HEK293 (cell line): ENCODE measurements around the gene DPP6.

Source experiments
- HOXA7 ChIP-seq: sonication (generic); formaldehyde crosslinking; IDR thresholded peaks from 2 replicates; pipeline ENCODE4 v1.8.1; 2022; ENCODE audit warnings: missing genetic modification reagents, borderline replicate concordance
- ZFP3 ChIP-seq: fragments of 450-650 bp; formaldehyde crosslinking; IDR thresholded peaks from 2 replicates; pipeline ENCODE4 v1.5.1; 2016; ENCODE audit warnings: low read depth, missing biosample characterization, missing genetic modification characterization
- ZNF10 ChIP-seq: fragments of 450-650 bp; formaldehyde crosslinking; IDR thresholded peaks from 2 replicates; pipeline ENCODE4 v1.5.1; 2017; ENCODE audit warnings: missing biosample characterization, missing genetic modification characterization
- ZNF138 ChIP-seq: fragments of 450-650 bp; formaldehyde crosslinking; IDR thresholded peaks from 2 replicates; pipeline ENCODE4 v1.5.1; 2016; ENCODE audit warnings: missing biosample characterization, missing genetic modification characterization, borderline replicate concordance
- ZNF184 ChIP-seq: fragments of 450-650 bp; IDR thresholded peaks from 2 replicates; pipeline ENCODE4 v1.5.1; 2018; ENCODE audit warnings: missing biosample characterization, mild to moderate bottlenecking, missing genetic modification characterization
- ZNF274 ChIP-seq, 2 experiments: fragments of 200-500 bp in 1 of 2; fragments of 450-650 bp in 1 of 2; sonication (Bioruptor generic) in 1 of 2; formaldehyde crosslinking in 1 of 2; IDR thresholded peaks; 2 replicates each; pipeline versions ENCODE4 v1.5.1 to v1.6.1; 2014 to 2016; ENCODE audit warnings: borderline replicate concordance in 1 of 2, inconsistent platforms in 1 of 2, low read length in 1 of 2, missing biosample characterization in 1 of 2, missing genetic modification characterization in 1 of 2
- ZNF501 ChIP-seq: fragments of 450-650 bp; formaldehyde crosslinking; IDR thresholded peaks from 2 replicates; pipeline ENCODE4 v1.5.1; 2016; ENCODE audit warnings: missing biosample characterization, missing genetic modification characterization
- TF ChIP-seq, protein P1 (sequence below): fragments of 450-650 bp; formaldehyde crosslinking; IDR thresholded peaks from 2 replicates; pipeline ENCODE4 v1.5.1; 2016; ENCODE audit warnings: missing biosample characterization, missing genetic modification characterization
- TF ChIP-seq, protein P2 (sequence below): fragments of 450-650 bp; formaldehyde crosslinking; IDR thresholded peaks from 2 replicates; pipeline ENCODE4 v1.5.1; 2016; ENCODE audit warnings: missing biosample characterization, missing genetic modification characterization
- TF ChIP-seq, protein P3 (sequence below): fragments of 450-650 bp; formaldehyde crosslinking; IDR thresholded peaks from 2 replicates; pipeline ENCODE4 v1.5.1; 2016; ENCODE audit warnings: missing biosample characterization, missing genetic modification characterization, low read depth
- TF ChIP-seq, protein P4 (sequence below): fragments of 450-650 bp; formaldehyde crosslinking; IDR thresholded peaks from 2 replicates; pipeline ENCODE4 v1.5.1; 2017; ENCODE audit warnings: missing biosample characterization, missing genetic modification characterization

DNA sequence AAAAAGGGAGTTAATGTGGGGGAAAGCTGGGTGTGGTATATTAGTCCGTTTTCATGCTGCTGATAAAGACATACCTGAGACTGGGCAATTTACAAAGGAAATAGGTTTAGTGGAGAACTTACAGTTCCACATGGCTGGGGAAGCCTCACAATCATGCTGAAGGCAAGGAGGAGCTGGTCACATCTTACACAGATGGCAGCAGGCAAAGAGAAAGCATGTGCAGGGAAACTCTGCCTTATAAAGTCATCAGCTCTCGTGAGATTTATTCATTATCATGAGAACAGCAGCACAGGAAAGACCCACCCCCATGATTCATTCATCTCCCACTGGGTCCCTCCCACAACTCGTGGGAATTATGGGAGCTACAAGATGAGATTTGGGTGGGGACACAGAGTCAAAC is 836.5 kb downstream of the DPP6 start:
- TF ChIP-seq HOXA7 (no peak), ZNF10 (no peak), ZNF274 (IDR thresholded peaks at IDR 0.05; ENCODE audit: low read length) (no peak), ZNF274 (tag by site-specific recombination; IDR thresholded peaks at IDR 0.05; ENCODE audit: borderline replicate concordance) (no peak), ZNF501 (tag by site-specific recombination) (no peak), ZNF138 (tag by site-specific recombination) (no peak), ZNF184 (tag by site-specific recombination) (no peak), ZFP3 (tag by site-specific recombination) (no peak)
- TF ChIP-seq, protein P1, sequence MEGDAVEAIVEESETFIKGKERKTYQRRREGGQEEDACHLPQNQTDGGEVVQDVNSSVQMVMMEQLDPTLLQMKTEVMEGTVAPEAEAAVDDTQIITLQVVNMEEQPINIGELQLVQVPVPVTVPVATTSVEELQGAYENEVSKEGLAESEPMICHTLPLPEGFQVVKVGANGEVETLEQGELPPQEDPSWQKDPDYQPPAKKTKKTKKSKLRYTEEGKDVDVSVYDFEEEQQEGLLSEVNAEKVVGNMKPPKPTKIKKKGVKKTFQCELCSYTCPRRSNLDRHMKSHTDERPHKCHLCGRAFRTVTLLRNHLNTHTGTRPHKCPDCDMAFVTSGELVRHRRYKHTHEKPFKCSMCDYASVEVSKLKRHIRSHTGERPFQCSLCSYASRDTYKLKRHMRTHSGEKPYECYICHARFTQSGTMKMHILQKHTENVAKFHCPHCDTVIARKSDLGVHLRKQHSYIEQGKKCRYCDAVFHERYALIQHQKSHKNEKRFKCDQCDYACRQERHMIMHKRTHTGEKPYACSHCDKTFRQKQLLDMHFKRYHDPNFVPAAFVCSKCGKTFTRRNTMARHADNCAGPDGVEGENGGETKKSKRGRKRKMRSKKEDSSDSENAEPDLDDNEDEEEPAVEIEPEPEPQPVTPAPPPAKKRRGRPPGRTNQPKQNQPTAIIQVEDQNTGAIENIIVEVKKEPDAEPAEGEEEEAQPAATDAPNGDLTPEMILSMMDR (tag by site-specific recombination), result no peak
- TF ChIP-seq, protein P2, sequence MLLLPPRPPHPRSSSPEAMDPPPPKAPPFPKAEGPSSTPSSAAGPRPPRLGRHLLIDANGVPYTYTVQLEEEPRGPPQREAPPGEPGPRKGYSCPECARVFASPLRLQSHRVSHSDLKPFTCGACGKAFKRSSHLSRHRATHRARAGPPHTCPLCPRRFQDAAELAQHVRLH, result no peak
- TF ChIP-seq, protein P3, sequence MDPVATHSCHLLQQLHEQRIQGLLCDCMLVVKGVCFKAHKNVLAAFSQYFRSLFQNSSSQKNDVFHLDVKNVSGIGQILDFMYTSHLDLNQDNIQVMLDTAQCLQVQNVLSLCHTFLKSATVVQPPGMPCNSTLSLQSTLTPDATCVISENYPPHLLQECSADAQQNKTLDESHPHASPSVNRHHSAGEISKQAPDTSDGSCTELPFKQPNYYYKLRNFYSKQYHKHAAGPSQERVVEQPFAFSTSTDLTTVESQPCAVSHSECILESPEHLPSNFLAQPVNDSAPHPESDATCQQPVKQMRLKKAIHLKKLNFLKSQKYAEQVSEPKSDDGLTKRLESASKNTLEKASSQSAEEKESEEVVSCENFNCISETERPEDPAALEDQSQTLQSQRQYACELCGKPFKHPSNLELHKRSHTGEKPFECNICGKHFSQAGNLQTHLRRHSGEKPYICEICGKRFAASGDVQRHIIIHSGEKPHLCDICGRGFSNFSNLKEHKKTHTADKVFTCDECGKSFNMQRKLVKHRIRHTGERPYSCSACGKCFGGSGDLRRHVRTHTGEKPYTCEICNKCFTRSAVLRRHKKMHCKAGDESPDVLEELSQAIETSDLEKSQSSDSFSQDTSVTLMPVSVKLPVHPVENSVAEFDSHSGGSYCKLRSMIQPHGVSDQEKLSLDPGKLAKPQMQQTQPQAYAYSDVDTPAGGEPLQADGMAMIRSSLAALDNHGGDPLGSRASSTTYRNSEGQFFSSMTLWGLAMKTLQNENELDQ (tag by site-specific recombination), result no peak
- TF ChIP-seq, protein P4, sequence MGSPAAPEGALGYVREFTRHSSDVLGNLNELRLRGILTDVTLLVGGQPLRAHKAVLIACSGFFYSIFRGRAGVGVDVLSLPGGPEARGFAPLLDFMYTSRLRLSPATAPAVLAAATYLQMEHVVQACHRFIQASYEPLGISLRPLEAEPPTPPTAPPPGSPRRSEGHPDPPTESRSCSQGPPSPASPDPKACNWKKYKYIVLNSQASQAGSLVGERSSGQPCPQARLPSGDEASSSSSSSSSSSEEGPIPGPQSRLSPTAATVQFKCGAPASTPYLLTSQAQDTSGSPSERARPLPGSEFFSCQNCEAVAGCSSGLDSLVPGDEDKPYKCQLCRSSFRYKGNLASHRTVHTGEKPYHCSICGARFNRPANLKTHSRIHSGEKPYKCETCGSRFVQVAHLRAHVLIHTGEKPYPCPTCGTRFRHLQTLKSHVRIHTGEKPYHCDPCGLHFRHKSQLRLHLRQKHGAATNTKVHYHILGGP (tag by site-specific recombination), result no peak
